Caco-2 (cell line): ENCODE data around the gene RAB10. TPM values are rescaled to one million over a fixed set of nuclear protein-coding genes. Genes with fewer than 3 reads are reported as not detected.

Experiments used
- BruUV-seq: library from RNA; stranded (reverse); fragments of 400-500 nt; replicated peaks from 2 replicates; lab custom pipeline; 2021; lab: Mats Ljungman, UMichigan
- CTCF ChIA-PET: fragments of 300-600 bp; sonication (Branson Sonifier 250); formaldehyde crosslinking; loops from one replicate; lab custom pipeline; 2022; ENCODE audit warnings: antibody characterized with exemption; lab: Charles Lee
- POLR2A ChIA-PET: fragments of 300-600 bp; sonication (Branson Sonifier 250); formaldehyde crosslinking; loops from one replicate; lab custom pipeline; 2022; ENCODE audit warnings: antibody characterized with exemption; lab: Charles Lee
- DNase-seq, 2 experiments: peaks; one replicate each; pipeline versions ENCODE4 v3.0.0 to v3.0.0-alpha.2; 2020 to 2022
- H3K27me3 ChIP-seq: replicated peaks from 2 replicates; pipeline ENCODE4 v1.6.0; 2011; ENCODE audit warnings: low read length; ENCODE audit not compliant: control insufficient read depth, insufficient read depth
- H3K36me3 ChIP-seq: 2 replicates; pipeline ENCODE4 v1.5.1; 2011; ENCODE audit warnings: low read length; ENCODE audit not compliant: control insufficient read depth, insufficient read depth
- H3K4me1 ChIP-seq: fragments of 250-450 bp; sonication (Bioruptor Pico); 2 replicates; pipeline ENCODE4 v1.5.1; 2020; ENCODE audit warnings: mild to moderate bottlenecking
- H3K4me3 ChIP-seq: 2 replicates; pipeline ENCODE4 v1.5.1; 2011; ENCODE audit warnings: low read depth, mild to moderate bottlenecking, control low read depth, low read length
- H3K9me3 ChIP-seq: fragments of 250-450 bp; sonication (Bioruptor Pico); 2 replicates; pipeline ENCODE4 v1.5.1; 2020; ENCODE audit warnings: mild to moderate bottlenecking, moderate library complexity
- H3K27ac Mint-ChIP-seq: one replicate; pipeline ENCODE4 v1.8.0; 2022; ENCODE audit warnings: mixed read lengths; ENCODE audit not compliant: unreplicated experiment
- H3K27me3 Mint-ChIP-seq: one replicate; pipeline ENCODE4 v1.8.0; 2022; ENCODE audit warnings: mixed read lengths; ENCODE audit not compliant: insufficient read depth, unreplicated experiment
- H3K36me3 Mint-ChIP-seq: one replicate; pipeline ENCODE4 v1.8.0; 2022; ENCODE audit warnings: mild to moderate bottlenecking, mixed read lengths; ENCODE audit not compliant: insufficient read depth, unreplicated experiment
- H3K4me1 Mint-ChIP-seq: one replicate; pipeline ENCODE4 v1.8.0; 2022; ENCODE audit warnings: low read depth, mixed read lengths; ENCODE audit not compliant: unreplicated experiment
- H3K4me3 Mint-ChIP-seq: one replicate; pipeline ENCODE4 v1.8.0; 2022; ENCODE audit warnings: mild to moderate bottlenecking, moderate library complexity, mixed read lengths; ENCODE audit not compliant: unreplicated experiment
- H3K9me3 Mint-ChIP-seq: one replicate; pipeline ENCODE4 v1.8.0; 2022; ENCODE audit warnings: mixed read lengths; ENCODE audit not compliant: unreplicated experiment
- CTCF ChIP-seq, 2 experiments: fragments of 200-600 bp in 1 of 2; IDR thresholded peaks; 1 replicate in 1 of 2; 2 replicates in 1 of 2; pipeline versions ENCODE4 v1.5.1 to v1.8.0; 2011 to 2022; ENCODE audit warnings: antibody characterized with exemption in 1 of 2, control low read depth in 1 of 2, inconsistent platforms in 1 of 2, low read depth in 1 of 2, low read length in 1 of 2, mild to moderate bottlenecking in 1 of 2, moderate library complexity in 1 of 2; ENCODE audit not compliant: insufficient read depth in 1 of 2, severe bottlenecking in 1 of 2, unreplicated experiment in 1 of 2
- intact Hi-C: fragments of 100-400 bp; cut with micrococcal nuclease; formaldehyde crosslinking; loops from one replicate; pipeline ENCODE4 v1.10.0; 2022; ENCODE audit not compliant: unreplicated experiment
- total RNA-seq: library from RNA; stranded (reverse); gene quantifications from 2 replicates; pipeline ENCODE4 v1.2.3, GENCODE V29; 2022

RAB10 gene
- total RNA-seq, 1 experiment from 2014 or later: 213 TPM

DNA sequence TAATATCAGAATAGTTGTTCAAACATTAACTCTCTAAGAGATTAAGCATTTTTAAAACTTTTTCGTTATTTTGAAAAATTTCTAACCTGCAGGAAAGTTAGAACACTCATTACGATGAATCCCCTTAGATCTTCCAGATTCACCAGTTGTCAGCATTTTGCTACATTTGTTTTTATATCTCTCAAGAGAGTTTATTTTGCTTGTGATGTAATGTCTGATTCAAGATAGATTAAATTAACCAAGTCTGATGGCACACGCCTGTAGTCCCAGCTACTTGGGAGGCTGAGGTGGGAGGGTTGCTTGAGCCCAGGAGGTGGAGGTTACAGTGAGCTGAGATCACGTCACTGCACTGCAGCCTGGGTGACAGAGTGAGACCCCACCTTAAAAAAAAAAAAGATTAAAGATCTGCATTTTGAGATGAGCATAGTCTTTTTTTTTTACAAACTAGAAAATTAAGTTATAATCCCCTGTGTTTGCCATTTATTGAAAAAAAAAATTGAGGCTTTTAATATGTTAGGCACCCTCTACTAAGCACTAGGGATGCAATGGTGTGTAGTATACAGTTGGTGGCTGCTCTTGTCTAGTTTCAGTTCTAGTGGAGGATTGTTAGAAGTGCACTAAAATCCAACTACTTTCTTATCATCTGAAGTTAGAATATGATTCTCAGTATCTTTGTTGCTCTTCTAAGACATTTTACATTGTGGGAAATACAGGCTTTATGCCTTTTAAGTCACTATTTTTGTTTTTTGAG, 20.9 kb downstream of the RAB10 start:
- CTCF ChIA-PET: no interaction called here
- H3K27ac Mint-ChIP-seq: no peak overlapping the region
- H3K4me3 Mint-ChIP-seq: no peak overlapping the region
- Histone ChIP-seq H3K4me1 (peaks cover 14% of the 10 kb centered on the region), H3K9me3 (no peaks in the 10 kb centered on the region), H3K36me3 (no peaks in the 10 kb centered on the region), H3K27me3 (no peaks in the 10 kb centered on the region), H3K4me3 (no peak overlapping the region)
- TF ChIP-seq CTCF (IDR thresholded peaks at IDR 0.05; ENCODE audit: insufficient read depth in 1 of 2, low read depth in 1 of 2, low read length in 1 of 2, severe bottlenecking in 1 of 2, unreplicated experiment in 1 of 2): no peak
- no peaks in the 10 kb centered on the region for H3K9me3 Mint-ChIP-seq
- BruUV-seq: no TSS peak
- no peaks in the 10 kb centered on the region for H3K27me3 Mint-ChIP-seq
- H3K36me3 Mint-ChIP-seq: peaks cover 80% of the 10 kb centered on the region
- DNase-seq: no peak
- POLR2A ChIA-PET: no interaction called here
- H3K4me1 Mint-ChIP-seq: peaks cover 26% of the 10 kb centered on the region
- intact Hi-C loops: no loop called here

DNA sequence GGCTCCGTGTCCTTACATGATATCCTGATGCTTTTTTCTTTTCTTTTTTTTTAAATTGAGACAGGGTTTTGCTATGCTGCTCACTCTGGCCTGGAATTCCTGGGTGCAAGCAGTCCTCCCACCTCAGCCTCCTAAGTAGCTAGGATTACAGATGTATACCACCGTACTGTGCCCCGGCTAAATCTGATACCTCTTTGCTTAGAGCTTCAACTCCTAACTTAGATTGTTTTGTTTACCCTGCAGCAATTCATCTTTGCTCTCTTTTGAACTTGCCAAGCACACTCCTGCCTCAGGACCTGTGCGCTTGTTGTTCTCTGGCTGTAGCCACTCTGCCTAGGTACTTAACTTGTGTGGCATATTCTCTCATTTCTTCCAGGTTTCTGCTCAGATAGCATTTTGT, 24.5 kb downstream of the RAB10 start:
- CTCF ChIA-PET: interaction anchor here (0.7 kb wide), 1 partner anchor 25 kb away, joined by 3 read pairs; the partner anchor contains the start of gene RAB10
- Mint-ChIP-seq H3K4me3 (no peak overlapping the region), H3K9me3 (no peaks in the 10 kb centered on the region), H3K27ac (peak overlapping the region; percentile 12), H3K27me3 (no peaks in the 10 kb centered on the region), H3K4me1 (peaks cover 30% of the 10 kb centered on the region), H3K36me3 (peaks cover 77% of the 10 kb centered on the region)
- Histone ChIP-seq H3K36me3 (no peaks in the 10 kb centered on the region), H3K4me1 (peaks cover 23% of the 10 kb centered on the region), H3K4me3 (no peak overlapping the region), H3K27me3 (no peaks in the 10 kb centered on the region), H3K9me3 (no peaks in the 10 kb centered on the region)
- BruUV-seq: no TSS peak
- no peak for TF ChIP-seq CTCF (IDR thresholded peaks at IDR 0.05; ENCODE audit: insufficient read depth in 1 of 2, low read depth in 1 of 2, low read length in 1 of 2, severe bottlenecking in 1 of 2, unreplicated experiment in 1 of 2)
- intact Hi-C loops: no loop called here
- POLR2A ChIA-PET: interaction anchor here (0.5 kb wide), 2 partner anchors 42 to 76 kb away, joined by 3 to 7 read pairs; no protein-coding TSS in a partner anchor
- no peak for DNase-seq

GRCh38 chr2:26059542-26059941, 25.7 kb downstream of the RAB10 start:
- Mint-ChIP-seq H3K4me3 (no peak overlapping the region), H3K27ac (no peak overlapping the region), H3K4me1 (peaks cover 30% of the 10 kb centered on the region), H3K36me3 (peaks cover 78% of the 10 kb centered on the region), H3K9me3 (no peaks in the 10 kb centered on the region), H3K27me3 (no peaks in the 10 kb centered on the region)
- no peak for TF ChIP-seq CTCF (IDR thresholded peaks at IDR 0.05; ENCODE audit: insufficient read depth in 1 of 2, low read depth in 1 of 2, low read length in 1 of 2, severe bottlenecking in 1 of 2, unreplicated experiment in 1 of 2)
- no TSS peak for BruUV-seq
- H3K4me3 ChIP-seq: no peak overlapping the region
- intact Hi-C loops: no loop called here
- ChIA-PET POLR2A (no interaction called here), CTCF (no interaction called here)
- DNase-seq: no peak
- no peaks in the 10 kb centered on the region for H3K27me3 ChIP-seq
- H3K4me1 ChIP-seq: peaks cover 23% of the 10 kb centered on the region
- H3K36me3 ChIP-seq: no peaks in the 10 kb centered on the region
- H3K9me3 ChIP-seq: no peaks in the 10 kb centered on the region
